ENCODE data around the gene MGAT4D. TPM values are rescaled to one million over a fixed set of nuclear protein-coding genes. Genes with fewer than 3 reads are reported as not detected.

The MGAT4D gene
- total RNA-seq, 1 experiment from 2014 or later, result not detected

- ATAC-seq, result no peak
- Histone ChIP-seq H3K36me3 (ENCODE audit: control insufficient read depth in 1 of 2, insufficient read depth in 2 of 2, low read length in 2 of 2) (no peaks in the 10 kb centered on the region), H3K4me3 (replicated peaks in 1 of 2; ENCODE audit: low read depth in 1 of 2, low read length in 2 of 2) (no peak overlapping the region), H3K4me2 (ENCODE audit: low read length) (no peak overlapping the region), H3K27me3 (ENCODE audit: insufficient read depth, low read length) (no peaks in the 10 kb centered on the region), H3K9ac (ENCODE audit: low read length) (no peak overlapping the region), H3K79me2 (ENCODE audit: insufficient read depth, low read length) (no peaks in the 10 kb centered on the region), H3K9me3 (ENCODE audit: control insufficient read depth in 1 of 2, insufficient read depth in 1 of 2, low read depth in 1 of 2, low read length in 2 of 2) (no peaks in the 10 kb centered on the region), H3K9me2 (ENCODE audit: insufficient read depth) (no peaks in the 10 kb centered on the region), H3K4me1 (ENCODE audit: control insufficient read depth in 1 of 2, insufficient read depth in 2 of 2, low read length in 2 of 2) (no peaks in the 10 kb centered on the region), H3K27ac (ENCODE audit: low read depth, low read length) (no peak overlapping the region), H2AFZ (ENCODE audit: low read depth, low read length, poor library complexity, severe bottlenecking) (no peak overlapping the region), H4K20me1 (ENCODE audit: insufficient read depth) (no peaks in the 10 kb centered on the region)
- BruUV-seq (replicated peaks), result no TSS peak
- no peak for DNase-seq (ENCODE audit: low read depth, low spot score)
- TF ChIP-seq TCF7L2 (IDR thresholded peaks at IDR 0.05; ENCODE audit: borderline replicate concordance, extremely low read depth, insufficient read depth, insufficient read length), result no peak
- no peak for TF ChIP-seq MAX (IDR thresholded peaks at IDR 0.05)
- no peak for TF ChIP-seq JUND (IDR thresholded peaks at IDR 0.05)
- RAD21 ChIA-PET (ENCODE audit: low non-redundant PET in 1 of 2, low total read pairs in 2 of 2, uncharacterized antibody in 2 of 2, unreplicated experiment in 2 of 2), result no interaction called here
- POLR2A ChIA-PET, result no interaction called here
- intact Hi-C loops (cut with micrococcal nuclease), result no loop called here
- CTCF ChIA-PET, result no interaction called here
Measured at GRCh38 chr4:140400111-140400510, 98.0 kb downstream of the MGAT4D start.

GRCh38 chr4:140395668-140396067 is 102.4 kb downstream of the MGAT4D start:
- no peak overlapping the region for H3K4me3 ChIP-seq (replicated peaks in 1 of 2; ENCODE audit: low read depth in 1 of 2, low read length in 2 of 2)
- no peaks in the 10 kb centered on the region for H3K9me2 ChIP-seq (ENCODE audit: insufficient read depth)
- no peak for DNase-seq (ENCODE audit: low read depth, low spot score)
- H3K27ac ChIP-seq (ENCODE audit: low read depth, low read length), result no peak overlapping the region
- H3K4me2 ChIP-seq (ENCODE audit: low read length), result no peak overlapping the region
- no peak for ATAC-seq
- RAD21 ChIA-PET (ENCODE audit: low non-redundant PET in 1 of 2, low total read pairs in 2 of 2, uncharacterized antibody in 2 of 2, unreplicated experiment in 2 of 2), result no interaction called here
- no peak overlapping the region for H2AFZ ChIP-seq (ENCODE audit: low read depth, low read length, poor library complexity, severe bottlenecking)
- no TSS peak for BruUV-seq (replicated peaks)
- H3K4me1 ChIP-seq (ENCODE audit: control insufficient read depth in 1 of 2, insufficient read depth in 2 of 2, low read length in 2 of 2), result no peaks in the 10 kb centered on the region
- no peaks in the 10 kb centered on the region for H3K79me2 ChIP-seq (ENCODE audit: insufficient read depth, low read length)
- no peak overlapping the region for H3K9ac ChIP-seq (ENCODE audit: low read length)
- H3K36me3 ChIP-seq (ENCODE audit: control insufficient read depth in 1 of 2, insufficient read depth in 2 of 2, low read length in 2 of 2), result no peaks in the 10 kb centered on the region
- H3K27me3 ChIP-seq (ENCODE audit: insufficient read depth, low read length), result no peaks in the 10 kb centered on the region
- POLR2A ChIA-PET, result no interaction called here
- H4K20me1 ChIP-seq (ENCODE audit: insufficient read depth), result no peaks in the 10 kb centered on the region
- TF ChIP-seq RAD21 (IDR thresholded peaks at IDR 0.05; ENCODE audit: low read depth) (peak; percentile 46), SIN3A (IDR thresholded peaks at IDR 0.05; ENCODE audit: low read depth) (no peak)
- H3K9me3 ChIP-seq (ENCODE audit: control insufficient read depth in 1 of 2, insufficient read depth in 1 of 2, low read depth in 1 of 2, low read length in 2 of 2), result no peaks in the 10 kb centered on the region
- intact Hi-C loops (cut with micrococcal nuclease), result no loop called here
- CTCF ChIA-PET, result no interaction called here

Other genes with a start within 250 kb of the MGAT4D start
- 52.2 TPM for gene SCOC, start 124.6 kb downstream of the MGAT4D start, total RNA-seq (2021; ENCODE audit: unreplicated experiment)
- 1.4 TPM for gene CLGN, start 70.6 kb downstream of the MGAT4D start, total RNA-seq (2021; ENCODE audit: unreplicated experiment)
- 26.6 TPM for gene ELMOD2, start 25.9 kb upstream of the MGAT4D start, total RNA-seq (2021; ENCODE audit: unreplicated experiment)
- not detected for gene UCP1, start 70.7 kb upstream of the MGAT4D start, total RNA-seq (2021; ENCODE audit: unreplicated experiment)

All from HCT116 (cell line).